NB4 (cell line): Measurements from ENCODE around the gene FIS1.

Source experiments
- DNase-seq: peaks from one replicate; pipeline ENCODE4 v3.0.0; 2010; ENCODE audit warnings: low read depth
- H3K4me3 ChIP-seq: one replicate; pipeline ENCODE4 v1.5.1; 2011; ENCODE audit warnings: mild to moderate bottlenecking, low read depth, low read length, moderate library complexity
- CTCF ChIP-seq: IDR thresholded peaks from one replicate; pipeline ENCODE4 v1.5.1; 2012; ENCODE audit warnings: low read depth, low read length
- MAX ChIP-seq: IDR thresholded peaks from 2 replicates; pipeline ENCODE4 v1.6.1; 2011; ENCODE audit warnings: low read depth, low read length
- MYC ChIP-seq: IDR thresholded peaks from 2 replicates; pipeline ENCODE4 v1.6.1; 2011; ENCODE audit warnings: low read depth, low read length
- POLR2A ChIP-seq: IDR thresholded peaks from 2 replicates; pipeline ENCODE4 v1.6.1; 2011; ENCODE audit warnings: mild to moderate bottlenecking; ENCODE audit not compliant: insufficient read length; ENCODE audit errors: extremely low read depth

The FIS1 gene

GRCh38 chr7:101217388-101218235 is 27.3 kb downstream of the FIS1 start, which contains the start of the genes PLOD3 and ZNHIT1:
PLOD3 (minus strand) TSS chr7:101217581; CDS start chr7:101217274, 307 bp downstream.
ZNHIT1 (plus strand) TSS chr7:101218165; CDS start chr7:101218196, 31 bp downstream.
- TF ChIP-seq MYC (peak; percentile 80), CTCF (no peak), MAX (peak; percentile 63), POLR2A (peak; percentile 69)
- H3K4me3 ChIP-seq, result peak within 1 kb of the TSS; percentile 98
- DNase-seq, result peak; percentile 99

- TF ChIP-seq MAX (no peak), CTCF (peak; percentile 22)
- DNase-seq, result no peak
These were observed 28.0 kb downstream of the FIS1 start for GRCh38 chr7:101216860-101217387.

GRCh38 chr7:101216001-101216859 is 28.7 kb downstream of the FIS1 start:
- TF ChIP-seq POLR2A (no peak), MAX (peak; percentile 85)
- peak overlapping the region; percentile 98 for H3K4me3 ChIP-seq
- DNase-seq, result peak; percentile 48

More at GRCh38 chr7:101216860-101217387, 28.0 kb downstream of the FIS1 start:
- peak overlapping the region; percentile 98 for H3K4me3 ChIP-seq

GRCh38 chr7:101212014-101212413 is 32.9 kb downstream of the FIS1 start:
- no peak overlapping the region for H3K4me3 ChIP-seq
- DNase-seq, result no peak
- TF ChIP-seq MYC, result no peak
- TF ChIP-seq CTCF, result peak; percentile 1

GRCh38 chr7:101211501-101211900 is 33.4 kb downstream of the FIS1 start:
- H3K4me3 ChIP-seq, result no peak overlapping the region
- TF ChIP-seq CTCF (no peak), MYC (no peak), MAX (no peak), POLR2A (no peak)
- DNase-seq, result no peak

- H3K4me3 ChIP-seq, result no peak overlapping the region
- no peak for DNase-seq
- TF ChIP-seq CTCF (no peak), POLR2A (no peak), MYC (no peak), MAX (no peak)
These were observed 34.7 kb downstream of the FIS1 start for GRCh38 chr7:101210143-101210542.
